ENCODE measurements around the gene SUCLA2. TPM values are rescaled to one million over a fixed set of nuclear protein-coding genes. Genes with fewer than 3 reads are reported as not detected.
"Not testable (repeated sequence)": the region's sequence is repeated elsewhere in the genome, so short reads cannot be mapped to it uniquely, and the experiment has no call there.

The SUCLA2 gene
- 10 to 100 TPM; 48.2 to 50.7 TPM for total RNA-seq

DNA sequence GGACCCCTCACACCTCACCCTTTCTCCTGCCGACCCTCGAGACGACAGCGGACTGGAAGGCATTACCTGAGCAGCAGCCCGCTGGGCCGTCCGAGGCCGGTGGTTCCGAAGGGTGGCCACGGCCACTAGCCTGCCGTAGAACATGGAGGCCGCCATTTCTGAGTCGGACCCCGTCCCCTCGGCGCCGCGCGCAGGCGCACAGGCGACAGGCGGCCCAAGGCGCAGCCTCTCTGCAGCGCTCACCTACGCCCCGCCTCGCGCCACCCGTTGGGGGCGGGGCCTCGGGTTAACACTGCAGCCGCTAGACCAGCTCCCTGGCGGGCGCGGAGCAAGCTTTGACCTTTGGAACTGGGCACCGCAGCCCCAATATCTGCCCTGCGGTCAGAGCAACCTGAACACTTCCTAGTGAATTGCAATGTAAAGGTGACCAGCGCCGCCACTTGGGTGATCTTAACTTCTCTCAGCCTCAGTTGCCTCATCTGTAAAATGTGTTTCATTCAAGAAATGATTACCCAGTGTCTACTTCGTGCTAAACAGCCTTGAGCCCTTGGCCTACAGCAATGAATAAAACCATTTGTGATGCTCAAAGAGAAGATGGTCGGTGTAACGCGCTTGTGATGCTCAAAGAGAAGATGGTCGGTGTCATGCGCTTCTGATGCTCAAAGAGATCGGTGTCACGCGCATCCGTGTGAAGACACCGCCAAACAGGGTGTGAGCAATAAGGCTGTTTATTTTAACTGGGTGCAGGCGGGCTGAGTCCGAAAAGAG, at the start of gene SUCLA2:
SUCLA2 (minus strand) TSS at position 160 of the 768 bp plus-strand sequence; CDS start at position 156, 4 bp downstream.
- CTCF ChIA-PET: no interaction called here
- POLR2A ChIA-PET: interaction anchor here (1.5 kb wide), 1 partner anchor 36 kb away, joined by 8 read pairs; the partner anchor contains the start of gene NUDT15

DNA sequence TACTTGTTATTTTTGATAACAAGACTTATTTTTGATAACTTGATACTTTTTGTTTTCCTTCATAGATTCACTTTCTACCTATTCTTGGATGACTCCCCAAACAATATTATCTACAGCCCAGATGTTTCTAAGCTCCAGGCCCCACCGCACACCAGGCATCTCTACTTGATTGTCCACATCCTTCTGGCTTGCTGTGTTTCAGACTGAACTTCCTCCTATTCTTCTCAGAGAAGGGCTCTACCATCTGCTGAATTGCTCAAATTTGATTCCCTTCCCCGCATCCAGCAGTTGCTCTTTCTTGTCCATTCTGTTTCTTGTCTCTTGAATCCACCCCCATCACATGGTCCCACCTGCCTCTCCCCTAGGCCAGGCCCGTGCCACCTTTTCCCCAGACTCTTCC, 49.5 kb upstream of the SUCLA2 start:
- POLR2A ChIA-PET: no interaction called here
- CTCF ChIA-PET: no interaction called here

DNA sequence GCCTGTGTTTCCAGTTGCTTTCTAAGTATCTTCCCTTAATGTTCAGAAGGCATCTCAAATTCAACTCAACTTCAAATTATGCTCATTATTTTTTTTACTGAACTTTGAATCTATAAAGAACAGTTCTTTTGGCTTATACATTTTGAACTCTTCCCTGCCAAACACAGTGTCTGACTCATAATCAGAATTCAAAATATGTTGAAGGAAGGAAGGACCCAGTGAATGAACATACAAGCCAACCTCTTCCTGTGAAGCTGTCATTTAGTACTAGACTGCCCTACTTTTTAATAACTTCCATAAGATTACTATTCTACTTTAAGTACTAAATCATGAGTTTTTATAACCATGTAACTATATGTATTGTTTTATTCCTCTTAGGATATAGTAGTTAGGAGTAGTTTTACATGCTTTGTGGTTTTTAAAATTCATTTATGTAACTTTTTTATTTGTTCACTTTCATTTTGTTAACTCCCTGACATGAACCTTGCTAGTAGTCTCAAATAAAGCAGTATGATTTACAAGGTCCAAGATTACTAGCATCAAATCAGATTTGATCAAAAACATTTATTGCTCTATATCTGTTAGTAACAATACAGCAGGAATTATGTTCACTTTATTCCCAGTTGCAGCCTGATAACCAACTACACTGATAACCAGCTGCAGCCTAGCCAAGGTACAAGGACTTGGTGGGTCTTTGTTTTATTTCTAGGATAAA, 42.9 kb upstream of the SUCLA2 start:
- POLR2A ChIA-PET: interaction anchor here (0.6 to 1.1 kb wide), 2 partner anchors 51 to 73 kb away, joined by 3 to 5 read pairs; partner anchors contain the start of gene MED4
- CTCF ChIA-PET: interaction anchor here (1.3 kb wide), 1 partner anchor 11 kb away, joined by 4 read pairs; no protein-coding TSS in a partner anchor

DNA sequence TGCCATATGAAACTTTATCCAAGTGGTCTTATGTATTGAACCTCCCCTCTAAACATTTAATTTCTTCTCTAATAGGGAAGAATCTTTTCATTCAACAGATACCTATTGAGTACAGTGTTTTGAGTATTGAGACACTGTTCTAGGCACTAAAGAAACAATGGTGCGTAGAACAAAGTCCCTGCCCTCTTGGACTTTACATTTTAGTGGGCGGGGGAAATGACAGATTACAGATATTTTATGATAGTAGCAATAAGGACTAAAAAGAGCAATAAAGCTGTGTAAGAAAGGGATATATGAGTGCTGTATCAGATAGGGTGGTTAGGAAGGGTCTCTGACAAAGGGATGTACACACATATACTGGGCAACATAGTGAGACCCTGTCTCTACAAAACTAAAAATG, 41.8 kb upstream of the SUCLA2 start:
- CTCF ChIA-PET: interaction anchor here (1.3 kb wide), 1 partner anchor 12 kb away, joined by 4 read pairs; no protein-coding TSS in a partner anchor
- POLR2A ChIA-PET: no interaction called here

DNA sequence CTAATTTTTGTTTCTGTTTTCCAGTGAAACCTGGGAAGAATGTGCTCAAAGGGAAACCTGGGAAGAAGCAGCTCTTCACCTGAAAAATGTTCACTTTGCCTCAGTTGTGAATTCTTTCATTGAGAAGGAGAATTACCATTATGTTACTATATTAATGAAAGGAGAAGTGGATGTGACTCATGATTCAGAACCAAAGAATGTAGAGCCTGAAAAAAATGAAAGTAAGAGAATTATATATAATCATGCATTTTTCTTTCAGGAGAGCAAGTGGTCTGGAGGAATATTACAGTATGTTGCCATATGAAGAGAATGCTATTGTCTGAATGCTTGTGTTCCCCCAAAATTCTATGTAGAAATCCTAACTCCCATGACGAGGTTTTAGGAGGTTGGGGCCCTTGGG, 39.8 kb upstream of the SUCLA2 start:
- POLR2A ChIA-PET: no interaction called here
- CTCF ChIA-PET: no interaction called here

DNA sequence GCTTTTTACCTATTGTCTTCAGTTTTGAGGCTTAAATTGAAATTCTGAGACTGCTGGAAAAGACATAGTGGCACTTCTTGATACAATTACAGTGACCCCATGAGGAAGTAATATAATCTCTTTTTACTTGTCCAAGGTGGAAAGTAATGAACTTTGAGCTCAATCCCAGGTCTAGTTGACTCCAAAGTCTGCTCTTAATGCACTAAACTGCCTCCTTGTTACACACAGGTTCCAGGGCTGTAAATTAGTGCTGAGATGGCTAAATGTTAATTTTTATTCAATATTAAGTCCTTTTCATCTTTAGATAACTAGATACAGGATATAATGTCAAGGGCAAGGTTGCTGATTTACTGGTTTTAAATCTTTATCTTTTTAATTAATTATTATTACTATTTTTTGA, 39.0 kb upstream of the SUCLA2 start:
- POLR2A ChIA-PET: no interaction called here
- CTCF ChIA-PET: interaction anchor here (0.6 kb wide), 1 partner anchor 1472 kb away, joined by 3 read pairs; no protein-coding TSS in a partner anchor

DNA sequence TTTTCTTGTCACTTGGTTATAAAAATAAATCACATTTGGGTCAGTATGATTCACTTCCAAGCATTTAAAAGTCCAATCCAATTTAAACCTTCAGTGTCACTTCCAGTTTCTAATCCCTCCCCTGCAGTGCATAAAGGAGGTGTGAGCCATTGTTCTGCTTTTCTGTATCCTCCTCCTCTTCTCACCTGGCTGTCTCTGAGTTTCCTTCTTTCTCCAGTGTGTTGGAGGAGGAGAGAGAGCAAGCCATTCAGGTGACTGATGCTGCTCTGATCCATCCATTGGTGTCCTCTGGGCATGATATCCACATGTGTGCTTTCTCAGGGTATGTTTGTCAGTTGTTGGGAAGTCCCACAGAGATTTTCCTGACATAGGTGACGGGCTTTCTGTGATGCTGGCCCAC, 37.7 kb upstream of the SUCLA2 start:
- POLR2A ChIA-PET: interaction anchor here (1.4 kb wide), 1 partner anchor 10 kb away, joined by 3 read pairs; no protein-coding TSS in a partner anchor
- CTCF ChIA-PET: interaction anchor here (1.5 to 2.9 kb wide), 2 partner anchors 41 to 56 kb away, joined by 5 to 19 read pairs; partner anchors contain the start of gene MED4

DNA sequence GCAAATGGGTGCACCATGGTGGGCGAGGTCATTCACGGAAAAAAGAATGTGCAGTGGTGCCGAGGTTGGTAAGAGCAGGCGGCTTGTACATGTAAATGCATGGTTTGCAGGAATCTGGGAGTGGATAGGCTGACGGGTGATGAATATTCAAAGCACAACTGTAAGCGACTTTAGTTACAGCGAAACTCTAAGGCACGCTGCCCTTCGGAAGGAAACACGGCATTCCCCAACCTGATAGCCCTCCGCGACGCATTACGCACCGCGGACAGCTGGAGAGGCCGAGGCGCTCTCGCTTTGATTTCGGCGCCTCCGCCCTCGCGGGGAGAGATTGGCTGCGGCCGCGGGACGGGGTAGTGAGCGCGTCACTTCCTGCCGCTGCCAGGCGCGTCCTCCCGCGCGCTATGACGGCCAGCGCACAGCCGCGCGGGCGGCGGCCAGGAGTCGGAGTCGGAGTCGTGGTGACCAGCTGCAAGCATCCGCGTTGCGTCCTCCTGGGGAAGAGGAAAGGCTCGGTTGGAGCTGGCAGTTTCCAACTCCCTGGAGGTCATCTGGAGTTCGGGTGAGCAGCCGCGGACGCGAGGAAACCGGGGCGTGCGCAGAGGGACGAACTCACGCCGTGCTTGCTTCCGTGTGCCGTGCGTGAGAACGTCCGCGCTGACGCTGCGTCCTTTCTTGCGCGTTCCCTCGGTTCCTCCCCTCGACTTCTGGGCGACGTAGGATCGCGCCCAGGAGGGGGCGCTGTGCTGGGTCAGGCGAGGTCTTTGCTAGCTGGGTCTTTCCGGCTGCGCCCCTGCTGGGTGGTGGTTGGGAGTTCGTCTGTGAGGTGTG, 36.5 kb upstream of the SUCLA2 start, which contains the start of gene NUDT15:
NUDT15 (plus strand) TSS at position 381 of the 828 bp plus-strand sequence; CDS start at position 402, 21 bp downstream.
- CTCF ChIA-PET: interaction anchor here (0.5 to 2.9 kb wide), 6 partner anchors 10 to 696 kb away, joined by 3 to 19 read pairs (median 4); partner anchors contain the start of gene MED4
- POLR2A ChIA-PET: interaction anchor here (0.6 to 1.5 kb wide), 5 partner anchors 11 to 198 kb away, joined by 3 to 8 read pairs (median 3); partner anchors contain the start of genes MED4 and SUCLA2

DNA sequence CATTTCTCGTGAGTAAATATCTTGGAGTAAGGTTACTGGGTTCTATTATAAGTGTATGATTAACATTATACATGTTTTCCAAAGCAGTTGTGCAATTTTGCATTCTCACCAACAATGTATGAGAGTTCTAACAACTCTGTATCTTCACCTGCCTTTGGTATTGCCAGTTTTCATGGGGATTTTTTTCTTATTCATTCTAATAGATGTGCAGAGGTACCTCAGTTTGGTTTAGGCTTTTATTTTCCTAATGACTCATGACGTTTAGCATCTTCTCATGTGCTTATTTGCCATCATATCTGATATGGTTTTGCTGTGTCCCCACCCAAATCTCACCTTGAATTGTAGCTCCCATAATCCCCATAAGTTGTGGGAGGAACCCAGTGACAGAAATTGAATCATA, 28.8 kb upstream of the SUCLA2 start:
- POLR2A ChIA-PET: no interaction called here
- CTCF ChIA-PET: no interaction called here

DNA sequence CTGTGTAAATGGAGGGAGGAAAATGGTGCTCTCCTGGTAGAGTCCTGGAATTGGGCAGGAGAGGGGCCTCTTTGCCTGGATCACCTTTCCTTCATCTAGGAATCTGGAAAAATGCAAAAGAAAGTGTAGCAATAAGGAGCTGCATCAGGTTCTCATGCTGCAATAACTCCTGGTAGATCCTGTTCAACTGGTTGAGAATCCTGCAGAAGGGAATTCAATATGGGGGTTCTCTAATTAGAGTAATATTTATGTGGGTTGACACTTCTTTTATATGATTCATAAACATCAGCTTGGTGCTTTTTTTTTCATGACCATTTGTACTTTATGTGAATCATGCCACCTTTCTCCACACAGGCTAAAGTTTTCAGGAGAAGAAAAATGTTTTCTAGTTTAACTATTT, 27.0 kb upstream of the SUCLA2 start:
- CTCF ChIA-PET: no interaction called here
- POLR2A ChIA-PET: no interaction called here

DNA sequence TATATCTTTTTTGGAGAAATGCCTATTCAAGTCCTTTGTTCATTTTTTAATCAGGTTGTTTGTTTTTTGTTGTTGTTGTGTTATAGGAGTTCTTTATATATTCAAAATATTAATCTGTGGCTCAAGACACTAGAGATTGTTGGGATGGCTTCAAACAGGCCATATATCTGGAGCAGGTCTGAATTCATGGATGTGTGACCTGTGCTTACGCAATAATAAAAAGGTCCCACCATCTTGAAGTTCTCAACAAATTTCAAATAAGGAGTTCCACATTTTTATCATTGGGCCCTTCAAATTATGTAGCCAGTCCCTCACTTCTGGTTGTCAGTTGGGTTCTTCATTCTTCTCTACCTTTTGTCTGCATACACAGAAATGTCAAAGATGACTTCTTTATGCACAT, 18.7 kb upstream of the SUCLA2 start:
- CTCF ChIA-PET: no interaction called here

DNA sequence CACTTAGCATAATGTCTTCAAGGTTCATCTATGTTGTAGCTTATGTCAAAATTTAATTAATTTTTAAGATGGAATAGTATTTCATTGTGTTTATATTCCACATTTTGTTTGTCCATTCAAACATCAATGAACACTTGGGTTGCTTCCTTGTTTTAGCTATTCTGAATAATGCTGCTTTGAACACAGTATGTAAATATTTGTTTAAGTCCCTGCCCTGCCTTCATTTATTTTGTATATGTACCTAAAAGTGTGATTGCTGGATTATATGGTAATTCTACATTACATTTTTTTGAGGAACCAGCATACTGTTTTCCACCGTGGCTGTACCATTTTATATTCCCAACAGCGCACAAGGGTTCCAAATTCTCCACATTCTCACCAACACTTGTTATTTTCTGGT, 17.6 kb upstream of the SUCLA2 start:
- CTCF ChIA-PET: no interaction called here
- POLR2A ChIA-PET: no interaction called here

More for the DNA sequence above, 18.7 kb upstream of the SUCLA2 start:
- POLR2A ChIA-PET: no interaction called here

DNA sequence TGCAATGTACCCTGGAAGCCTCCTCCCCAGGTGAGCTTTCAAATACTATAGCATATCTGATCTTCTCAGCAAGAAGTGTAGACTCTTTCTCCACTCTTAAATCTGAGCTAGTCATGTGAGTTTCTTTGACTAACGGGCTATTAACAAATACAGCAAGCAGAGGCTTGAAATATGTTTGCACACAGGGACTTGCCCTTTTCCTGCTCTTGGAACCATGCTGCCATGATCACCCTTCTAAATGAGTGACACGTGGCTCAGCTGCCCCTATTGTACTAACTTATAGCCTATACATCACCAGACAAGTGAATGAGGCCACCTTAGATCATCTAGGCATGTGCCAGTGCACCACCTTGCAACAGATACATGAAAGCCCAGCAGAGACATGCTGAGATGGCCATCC, 13.3 kb upstream of the SUCLA2 start:
- POLR2A ChIA-PET: no interaction called here
- CTCF ChIA-PET: no interaction called here

DNA sequence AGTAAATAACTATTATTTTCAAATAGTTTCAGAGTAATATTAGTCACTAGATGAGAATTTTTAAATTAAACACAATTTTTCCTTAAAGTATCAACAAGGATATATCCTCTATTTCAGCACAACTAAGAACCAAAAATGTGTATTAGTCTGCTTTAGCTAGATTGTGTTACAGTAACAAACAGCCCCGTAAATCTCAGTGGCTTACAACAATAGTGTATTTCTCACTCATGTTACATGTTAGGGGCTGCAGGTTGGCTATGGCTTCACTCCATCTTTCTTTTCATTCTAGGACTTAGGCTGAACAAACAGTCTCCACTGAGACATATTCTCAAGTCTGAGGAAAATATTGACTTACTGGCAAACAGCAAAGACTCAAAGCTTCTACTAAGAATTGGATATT, 11.6 kb upstream of the SUCLA2 start:
- POLR2A ChIA-PET: interaction anchor here (0.6 kb wide), 1 partner anchor 15 kb away, joined by 4 read pairs; no protein-coding TSS in a partner anchor
- CTCF ChIA-PET: no interaction called here

DNA sequence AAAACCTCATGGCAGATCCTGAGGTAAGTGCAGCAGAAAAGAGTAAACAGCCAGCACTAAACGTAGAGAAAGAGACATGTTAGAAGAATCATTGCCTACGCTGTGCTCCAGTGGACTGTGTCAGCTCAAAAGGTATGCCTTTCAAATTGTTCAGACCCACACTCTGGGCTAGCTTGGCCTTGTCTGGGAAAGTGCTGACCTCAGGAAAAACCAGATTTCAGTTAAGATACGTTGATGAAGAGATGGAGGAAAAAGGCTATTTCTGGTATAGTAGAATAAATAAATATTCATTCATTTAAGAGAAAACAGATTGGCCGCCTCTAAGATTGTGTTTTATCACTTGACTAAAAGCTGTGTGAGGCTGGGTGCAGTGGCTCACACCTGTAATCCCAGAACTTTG, 9.6 kb upstream of the SUCLA2 start:
- ChIA-PET POLR2A (no interaction called here), CTCF (interaction anchor here (0.7 kb wide), 1 partner anchor 28 kb away, joined by 3 read pairs; no protein-coding TSS in a partner anchor)

DNA sequence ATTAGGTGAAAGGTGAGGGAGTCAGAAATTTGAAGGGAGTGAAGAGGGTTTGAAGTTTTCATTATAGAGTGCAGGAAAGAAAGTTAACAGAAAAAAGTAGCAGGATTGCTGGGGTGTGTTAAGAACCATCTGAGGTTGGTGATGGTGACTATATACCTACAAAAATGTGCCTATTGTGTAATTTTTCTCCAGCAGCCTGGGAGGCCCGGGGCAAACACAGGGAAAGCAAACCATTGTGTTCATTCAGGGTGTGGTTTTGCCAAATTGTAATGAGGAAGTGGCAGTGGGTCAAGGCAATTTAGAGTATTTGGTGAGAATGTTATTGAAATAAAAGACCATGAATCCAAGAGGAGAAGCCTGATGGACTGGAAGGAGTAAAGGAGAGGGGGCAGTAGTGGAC, 8.2 kb upstream of the SUCLA2 start:
- ChIA-PET CTCF (no interaction called here), POLR2A (no interaction called here)

DNA sequence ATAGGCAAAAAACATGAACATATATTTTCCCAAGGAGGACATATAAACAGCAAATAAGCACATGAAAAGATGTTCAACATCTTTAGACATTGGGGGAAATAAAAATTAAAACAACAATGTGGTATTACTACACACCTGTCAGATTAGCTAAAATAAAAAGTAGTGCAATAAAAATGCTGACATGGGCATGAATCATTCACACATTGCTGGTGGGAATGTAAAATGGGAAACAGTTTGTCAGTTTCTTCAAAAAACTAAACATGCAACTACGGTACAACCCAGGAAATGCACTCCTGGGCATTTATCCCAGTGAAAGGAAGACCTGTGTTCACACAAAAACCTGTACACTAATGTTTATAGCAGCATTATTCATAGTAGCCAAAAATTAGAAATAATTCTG, 5.3 kb upstream of the SUCLA2 start:
- ChIA-PET CTCF (no interaction called here), POLR2A (no interaction called here)

DNA sequence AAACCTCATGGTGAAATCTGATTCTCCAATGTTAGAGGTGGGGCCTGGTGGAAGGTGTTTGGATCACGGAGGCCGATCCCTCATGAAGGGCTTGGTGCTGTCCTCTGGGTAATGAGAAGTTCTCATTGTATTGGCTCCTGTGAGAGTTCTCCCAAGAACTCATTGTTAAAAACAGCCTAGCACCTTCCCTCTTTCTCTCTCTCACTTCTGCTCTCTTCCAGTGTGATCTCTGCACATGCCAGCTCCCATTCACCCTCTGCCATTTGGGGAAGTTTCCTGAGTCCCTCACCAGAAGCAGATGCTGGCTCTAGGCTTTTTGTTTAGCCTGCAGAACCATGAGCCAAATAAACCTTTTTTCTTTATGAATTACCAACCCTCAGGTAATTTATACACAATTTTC, 3.1 kb upstream of the SUCLA2 start:
- CTCF ChIA-PET: interaction anchor here (1.4 kb wide), 1 partner anchor 33 kb away, joined by 4 read pairs; the partner anchor contains the start of gene NUDT15
- POLR2A ChIA-PET: no interaction called here

DNA sequence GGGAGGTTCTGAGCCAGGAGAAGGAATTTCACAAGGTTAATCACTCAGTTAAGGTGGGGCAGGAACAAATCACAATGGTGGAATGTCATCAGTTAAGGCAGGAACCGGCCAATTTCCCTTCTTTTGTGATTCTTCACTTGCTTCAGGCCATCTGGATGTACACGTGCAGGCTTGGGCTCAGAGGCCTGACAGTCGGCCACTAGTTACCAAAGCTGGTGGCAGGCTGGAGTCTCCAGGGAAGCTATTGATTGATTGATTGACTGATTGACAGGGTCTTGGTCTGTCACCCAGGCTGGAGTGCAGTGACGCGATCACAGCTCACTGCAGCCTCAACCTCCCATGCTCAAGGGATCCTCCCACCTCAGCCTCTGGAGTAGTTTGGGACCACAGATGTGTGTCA, 926 bp upstream of the SUCLA2 start:
- CTCF ChIA-PET: not testable (repeated sequence)
- POLR2A ChIA-PET: interaction anchor here (1.5 kb wide), 1 partner anchor 35 kb away, joined by 8 read pairs; the partner anchor contains the start of gene NUDT15

Data from activated CD8-positive, alpha-beta memory T cell treated with anti-CD3 and anti-CD28 coated beads for 36 hours (primary cell).